ENCODE data around the gene HMX1.

HMX1 gene

DNA sequence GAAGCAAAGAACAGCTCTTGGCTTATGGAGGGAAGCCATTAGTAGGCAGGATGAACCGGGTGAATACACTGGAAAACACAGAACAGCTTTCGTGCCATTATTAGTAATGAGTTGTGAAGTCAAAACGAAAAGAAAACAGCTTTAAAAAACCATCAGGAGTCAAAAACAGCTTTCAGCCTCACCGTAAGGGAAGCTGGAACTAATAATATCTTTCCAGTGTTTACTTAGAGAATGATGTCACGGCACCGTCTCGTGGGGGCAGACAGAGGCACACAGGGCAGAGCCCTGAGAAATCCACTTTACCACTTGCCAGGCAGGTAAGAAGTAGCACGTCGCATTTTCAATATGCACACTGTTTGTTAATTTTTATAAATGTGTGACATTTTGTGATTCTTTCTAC, 37.9 kb upstream of the HMX1 start:
- no peak for DNase-seq

DNA sequence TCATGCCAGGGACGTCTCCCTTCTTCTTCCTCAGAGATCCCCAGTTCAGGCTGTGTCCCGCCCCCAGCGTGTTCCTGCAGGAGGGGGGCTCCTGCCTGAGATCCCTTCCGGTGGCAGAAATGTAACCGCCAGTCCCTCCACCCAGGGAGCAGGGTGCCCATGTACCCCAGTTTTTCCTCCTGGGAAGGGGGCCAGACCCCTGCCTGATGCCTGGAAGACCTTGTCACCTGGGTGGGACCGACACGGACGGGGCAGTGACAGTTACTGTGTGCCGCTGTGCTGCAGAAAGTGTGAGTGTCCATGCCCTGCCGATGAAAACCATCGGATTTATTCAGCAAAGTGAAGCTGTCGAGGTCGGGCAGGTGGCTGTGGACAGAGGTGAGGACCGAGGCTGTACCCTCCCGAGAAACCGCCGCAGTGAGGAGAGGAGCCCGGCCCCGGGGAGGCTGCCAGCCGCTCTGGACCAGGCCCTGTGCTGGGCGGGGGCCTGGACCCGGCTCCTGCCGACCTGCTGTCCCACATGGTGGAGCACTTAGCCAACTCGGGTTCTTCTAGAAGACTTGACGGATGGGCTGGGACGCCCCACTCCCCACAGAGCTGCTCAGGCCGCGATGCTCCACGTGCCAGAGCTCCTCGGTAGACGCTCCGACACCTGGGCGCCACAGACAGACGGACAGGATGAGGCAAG, 36.7 kb upstream of the HMX1 start:
- DNase-seq = no peak

DNA sequence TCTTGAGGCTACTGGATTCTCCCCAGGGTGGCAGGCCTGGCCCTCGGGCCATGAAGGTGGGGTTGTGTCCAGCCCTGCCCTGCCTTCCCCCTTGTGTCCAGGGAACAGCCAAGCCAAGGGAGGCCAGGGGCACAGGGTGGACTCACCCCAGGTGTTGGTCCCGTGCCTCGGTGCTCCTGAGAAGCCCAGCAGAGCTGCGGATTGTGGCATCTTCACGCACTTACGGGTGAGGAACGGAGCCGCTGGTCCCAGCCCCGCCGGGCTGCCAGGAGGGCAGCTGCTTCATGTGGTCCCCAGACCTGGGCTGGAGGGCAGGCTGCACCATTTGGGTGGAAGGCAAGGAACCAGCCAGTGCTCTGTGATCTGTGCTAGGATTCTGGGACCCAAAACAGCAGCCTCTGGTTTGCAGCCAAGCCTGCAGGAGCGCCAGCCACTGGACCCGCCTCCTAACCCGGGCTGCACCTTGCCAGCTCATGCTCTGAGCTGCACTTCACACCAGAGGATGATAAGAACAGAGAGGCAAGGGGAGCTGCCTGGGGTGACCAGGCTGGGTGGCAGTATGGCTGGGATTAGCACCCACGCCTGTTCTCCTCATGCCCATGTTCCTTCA, 36.1 kb upstream of the HMX1 start:
- DNase-seq = no peak

DNA sequence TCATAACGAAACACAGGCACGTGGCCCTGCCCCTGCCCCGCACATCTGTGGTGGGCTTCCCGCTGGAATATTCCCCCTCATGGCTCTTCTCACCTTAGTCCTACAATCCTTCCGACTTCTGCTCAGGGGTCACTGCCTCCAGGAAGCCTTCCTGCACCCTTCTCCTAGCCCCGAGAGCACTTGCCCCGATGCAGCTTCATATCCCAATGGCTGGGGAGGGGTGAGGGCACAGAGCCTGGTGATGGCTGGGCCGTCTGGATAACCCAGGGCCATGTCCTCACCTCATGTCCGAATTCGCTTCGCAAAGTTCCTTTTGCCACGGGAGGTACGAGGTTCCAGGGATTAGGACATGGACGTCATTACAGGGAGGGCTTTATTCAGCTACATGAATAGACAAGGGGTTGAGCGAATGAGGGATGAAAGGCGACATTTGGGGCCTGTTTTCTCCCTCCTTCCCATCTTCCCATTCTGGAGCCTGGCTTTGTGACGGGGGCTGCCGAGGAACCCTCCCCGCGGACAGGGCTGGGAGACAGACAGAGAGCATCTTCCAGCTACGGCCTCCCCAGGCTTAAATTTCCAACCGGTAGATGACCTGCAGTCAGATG, 35.5 kb upstream of the HMX1 start:
- DNase-seq = no peak

DNA sequence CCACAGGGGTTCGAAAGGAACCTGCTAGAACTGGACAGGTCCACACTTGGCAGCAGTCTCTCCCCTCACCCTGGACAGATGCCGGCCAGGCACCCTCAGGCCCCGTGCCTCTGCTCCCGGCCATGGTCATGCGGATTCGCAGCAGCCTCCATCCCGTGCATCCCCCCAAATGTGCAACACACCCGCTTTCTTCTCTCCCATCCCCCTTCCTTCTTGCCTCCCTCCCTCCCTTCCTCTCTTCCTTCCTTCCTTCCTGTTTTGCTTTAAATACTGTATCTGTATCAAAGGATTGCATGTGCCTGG, 35.0 kb upstream of the HMX1 start:
- no peak for DNase-seq

DNA sequence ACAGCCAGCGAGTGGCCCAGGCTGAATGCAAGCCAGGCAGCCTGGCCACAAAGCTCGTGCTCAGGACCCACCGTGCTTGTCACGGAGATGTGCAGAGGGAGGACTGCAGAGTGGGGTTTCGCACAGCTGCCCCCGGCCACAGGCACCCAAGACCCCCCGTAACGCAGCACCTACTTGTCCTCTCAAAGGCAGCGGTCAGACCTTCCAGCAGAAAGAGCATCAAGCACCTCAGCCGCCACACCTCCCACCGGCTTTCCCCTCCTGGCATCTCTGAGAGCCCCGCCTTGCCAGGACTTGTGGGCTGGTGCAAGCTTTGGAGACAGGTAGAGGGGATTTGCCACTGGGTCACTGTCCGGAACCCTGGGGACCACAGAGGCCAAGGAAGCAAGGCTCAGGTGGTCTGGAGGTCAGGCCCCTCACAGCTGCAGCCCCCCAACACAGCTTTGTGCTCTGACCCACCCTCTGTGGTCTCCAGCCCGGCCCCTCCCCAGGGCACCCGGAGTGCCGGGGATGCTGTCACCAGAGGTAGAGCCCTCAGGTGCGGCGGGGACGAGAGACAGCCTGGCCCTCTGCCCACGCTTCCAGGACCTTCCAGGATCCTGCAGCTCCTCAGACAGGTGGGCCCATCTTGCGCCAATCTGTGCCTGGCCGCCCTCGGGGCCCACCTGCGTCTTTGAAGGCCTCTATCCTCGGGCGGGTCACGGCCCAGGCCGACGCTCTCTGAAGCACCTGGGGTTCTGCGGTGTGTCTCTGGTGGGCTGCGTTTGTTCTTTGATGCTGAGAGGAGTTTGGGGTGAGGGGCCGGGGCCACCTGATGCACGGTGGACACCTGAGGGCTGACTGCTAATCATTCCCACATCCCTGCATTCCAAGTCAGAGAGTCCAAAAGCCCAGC, 34.4 kb upstream of the HMX1 start:
- DNase-seq = no peak

DNA sequence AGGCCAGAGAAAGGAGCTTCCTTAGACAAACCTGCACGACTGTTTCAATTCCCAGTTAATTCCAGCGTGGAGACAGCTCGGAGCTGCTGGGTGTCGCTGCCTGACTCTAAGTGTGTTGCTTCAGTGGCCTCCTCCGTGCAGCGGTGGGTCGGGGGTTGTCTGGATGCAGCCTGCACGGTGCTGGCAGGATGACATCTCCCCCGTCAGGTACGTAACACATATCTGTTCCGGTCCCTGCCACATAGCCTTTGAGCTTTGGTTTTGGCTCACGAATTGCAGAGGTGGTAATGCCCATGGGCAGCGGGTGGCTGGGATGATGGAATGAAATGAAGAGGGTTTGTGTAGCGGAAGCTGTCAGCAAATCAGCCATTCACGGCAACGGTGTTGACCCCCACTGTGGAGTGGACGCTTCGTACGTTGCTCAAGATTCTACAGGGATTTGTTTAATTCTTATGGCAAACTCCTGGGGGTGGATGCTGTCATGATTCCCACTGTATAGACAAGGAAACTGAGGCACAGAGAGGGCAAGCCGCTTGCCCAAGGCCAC, 33.7 kb upstream of the HMX1 start:
- no peak for DNase-seq

DNA sequence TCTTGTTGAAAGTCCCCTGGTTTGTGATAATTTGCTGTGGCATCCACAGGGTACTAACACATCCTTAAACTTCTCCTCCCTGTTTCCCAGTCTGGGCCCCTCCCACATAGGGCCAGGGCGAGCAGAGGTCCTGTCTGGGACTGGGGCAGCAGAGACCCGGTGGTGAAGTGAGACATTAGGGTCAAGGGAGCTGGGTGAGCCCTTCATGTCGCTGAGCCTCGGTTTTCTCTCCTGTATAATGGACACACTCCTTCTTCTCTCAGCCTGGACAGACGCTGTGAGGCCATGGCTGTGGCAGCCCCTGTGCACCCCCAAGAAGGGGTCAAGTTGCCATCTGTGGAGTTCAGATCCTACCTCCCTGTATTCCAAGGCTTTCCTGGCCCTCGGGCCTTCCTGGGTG, 33.0 kb upstream of the HMX1 start:
- DNase-seq = no peak

DNA sequence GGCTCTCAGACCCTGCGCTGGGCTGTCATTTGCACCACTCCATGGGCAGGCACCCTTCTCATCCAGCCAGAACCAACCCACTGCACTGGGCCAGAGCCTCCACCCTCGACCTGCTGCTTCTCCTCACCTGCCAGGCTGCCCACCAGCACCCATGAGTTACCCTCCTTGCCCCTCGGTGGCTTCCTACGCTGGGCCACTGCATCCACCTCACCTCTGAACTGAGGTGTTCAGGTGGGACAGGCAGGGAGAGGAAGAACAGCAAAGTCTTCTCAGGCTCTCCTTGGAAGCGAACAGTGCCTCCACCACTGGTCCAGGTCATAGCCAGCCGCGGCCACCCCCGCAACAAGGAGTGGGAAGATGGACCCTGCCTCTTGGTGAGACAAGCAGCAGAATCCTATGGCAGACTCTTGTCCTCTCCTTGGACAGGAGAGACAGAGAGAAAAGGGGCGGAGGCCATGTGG, 32.4 kb upstream of the HMX1 start:
- DNase-seq = no peak

DNA sequence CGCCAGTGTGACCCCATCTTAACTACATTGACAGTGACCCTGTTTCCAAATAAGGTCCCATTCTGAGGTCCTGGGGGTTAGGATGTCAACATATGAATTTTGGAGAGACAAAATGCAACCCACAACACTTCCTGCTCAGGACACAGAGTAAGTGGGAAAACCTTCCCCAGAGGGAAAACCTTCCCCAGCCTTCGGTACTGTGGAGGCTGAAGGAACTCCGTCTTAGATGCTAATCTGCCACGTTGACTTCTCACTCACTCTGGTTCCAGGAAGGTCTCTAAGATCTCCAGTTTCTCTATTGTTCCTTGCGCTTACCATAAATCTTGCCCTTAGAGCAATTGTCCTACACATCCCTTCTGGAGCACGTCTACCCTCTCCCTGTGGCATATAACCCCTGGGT, 29.7 kb upstream of the HMX1 start:
- no peak for DNase-seq

DNA sequence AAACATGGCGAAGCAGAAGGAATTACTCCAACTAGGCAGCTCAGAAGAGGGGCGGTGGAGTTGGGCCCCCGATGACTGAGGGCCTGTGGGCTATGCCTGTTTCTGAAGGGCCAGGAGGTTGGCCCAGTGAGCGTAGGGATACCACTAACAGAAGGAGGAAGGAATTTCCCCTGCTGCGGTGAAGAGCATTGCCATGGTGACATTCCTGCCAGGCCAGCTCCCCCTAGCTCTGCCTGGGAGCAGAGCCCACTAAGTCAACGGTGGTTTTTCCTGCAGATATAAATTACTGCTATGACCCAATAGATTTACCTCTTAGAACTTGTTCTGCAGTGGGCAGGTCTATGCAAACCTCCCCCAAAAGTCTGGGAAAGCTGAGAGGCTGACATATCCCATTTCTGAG, 28.9 kb upstream of the HMX1 start:
- DNase-seq = no peak

DNA sequence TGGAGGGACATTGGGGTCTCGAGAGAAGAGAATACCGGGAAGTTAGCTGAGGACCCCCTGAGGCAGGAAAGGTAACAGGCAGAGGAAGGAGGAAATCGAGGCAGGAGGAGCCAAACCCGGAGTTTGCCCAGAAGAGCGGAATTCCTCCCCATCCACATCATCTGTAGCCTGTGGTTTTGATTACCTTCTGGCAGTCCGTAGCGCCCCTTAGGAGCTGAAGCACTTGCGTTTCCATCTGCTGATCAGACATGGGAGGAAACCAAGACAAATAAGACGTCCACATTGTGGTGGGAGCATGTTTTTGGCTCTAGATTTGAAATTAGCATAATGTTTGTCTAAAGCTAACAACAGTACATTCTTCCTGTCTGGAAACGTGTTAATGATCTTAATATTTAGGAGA, 26.8 kb upstream of the HMX1 start:
- no peak for DNase-seq

DNA sequence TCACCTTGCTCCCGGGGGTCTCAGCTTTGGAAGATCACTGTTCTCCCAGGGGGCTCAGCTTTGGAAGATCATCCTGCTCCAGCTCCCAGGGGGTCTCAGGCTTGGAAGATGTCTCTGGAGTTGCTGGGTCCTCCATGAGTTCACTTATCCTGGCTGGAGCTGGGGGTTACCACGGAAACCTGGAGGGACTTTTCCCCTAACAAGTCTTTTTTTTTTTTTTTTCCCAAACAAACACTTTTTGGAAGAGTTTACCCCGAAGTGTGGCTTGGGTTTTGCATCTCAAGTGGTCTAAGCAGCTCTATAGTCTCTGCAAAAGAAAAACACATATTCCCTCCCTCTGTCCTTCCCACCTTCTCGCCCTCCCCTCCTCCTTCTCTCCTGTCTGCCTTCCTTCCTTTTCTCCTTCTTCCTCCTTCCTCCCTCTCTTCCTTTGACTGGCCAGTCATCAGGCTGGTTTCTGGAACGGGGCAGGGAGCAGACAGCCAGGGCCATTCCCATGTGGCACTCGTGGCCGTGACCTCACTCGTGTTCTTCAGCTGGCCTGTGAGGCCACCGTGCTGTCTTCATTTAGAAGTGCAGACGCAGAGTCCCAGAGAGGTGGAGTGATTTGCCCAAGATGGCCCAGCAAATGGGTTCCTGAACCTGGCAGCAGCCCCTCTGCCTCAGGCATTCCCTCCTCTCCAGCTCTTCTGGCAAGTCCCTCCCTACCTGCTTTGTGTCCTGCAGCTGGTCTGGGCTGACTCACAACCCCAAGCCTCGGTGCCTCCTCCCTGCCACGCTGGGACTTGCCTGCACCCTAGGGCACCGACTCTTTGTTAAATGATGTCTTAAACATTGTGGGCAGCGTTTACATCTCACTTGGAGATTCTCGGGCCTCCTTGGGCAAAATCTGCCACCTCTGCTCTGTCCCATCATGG, 25.9 kb upstream of the HMX1 start:
- DNase-seq = no peak

DNA sequence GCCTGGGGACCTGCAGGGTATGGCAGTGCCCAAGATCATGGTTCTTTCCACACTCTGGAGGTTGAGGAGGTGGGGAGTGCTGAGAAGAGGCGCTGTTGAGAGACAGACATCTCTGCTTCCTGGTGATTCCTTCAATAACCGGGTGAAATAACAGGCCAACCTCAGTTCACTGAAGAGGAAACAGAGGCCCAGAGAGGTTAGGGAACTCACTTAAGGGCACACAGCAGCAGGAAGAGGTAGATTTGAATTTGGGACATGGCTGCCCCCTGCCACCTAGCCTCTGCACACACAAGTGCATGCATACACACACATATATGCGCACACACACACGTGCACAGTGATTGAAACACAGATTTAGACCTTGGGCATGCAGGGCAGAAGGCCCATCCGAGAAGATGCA, 24.9 kb upstream of the HMX1 start:
- no peak for DNase-seq

DNA sequence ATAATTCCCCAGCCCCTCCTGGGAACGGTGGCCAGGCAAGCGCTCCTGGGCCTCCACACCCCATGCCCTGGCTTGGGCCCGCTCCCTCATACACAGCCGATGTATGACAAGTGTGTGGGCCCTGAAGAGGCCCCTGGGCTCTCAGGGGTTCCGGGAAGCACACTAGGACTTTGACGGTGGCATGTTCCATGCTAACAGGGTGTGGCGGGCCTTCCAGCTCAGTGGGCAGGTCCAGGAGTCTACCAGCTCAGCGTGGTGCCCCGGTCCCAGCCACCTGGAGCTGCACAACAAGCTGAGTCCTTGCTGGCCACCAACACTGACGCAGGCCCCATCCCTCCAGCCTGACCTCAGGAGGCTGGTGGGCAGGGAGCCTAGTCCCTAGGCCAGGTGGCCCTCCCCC, 24.4 kb upstream of the HMX1 start:
- DNase-seq = no peak

DNA sequence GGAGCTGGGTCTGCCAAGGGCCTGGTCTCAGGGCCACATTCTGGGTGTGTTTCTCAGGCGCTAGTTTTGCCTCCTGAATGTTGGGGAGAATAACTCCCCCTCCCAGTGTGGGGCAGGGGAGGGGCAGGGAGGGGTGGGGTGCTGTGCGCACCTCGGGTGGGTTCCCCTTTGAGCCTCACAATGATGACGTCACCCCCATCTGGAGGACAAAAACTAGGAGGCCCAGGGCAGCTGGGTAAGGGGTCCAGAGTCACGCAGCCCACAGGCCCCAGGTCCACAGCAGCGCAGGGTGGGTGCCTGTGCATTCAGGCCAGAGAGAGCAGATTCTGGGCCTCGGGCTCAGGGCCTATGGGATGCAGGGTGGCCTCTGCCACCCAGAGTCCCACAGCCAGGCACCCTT, 23.7 kb upstream of the HMX1 start:
- no peak for DNase-seq

DNA sequence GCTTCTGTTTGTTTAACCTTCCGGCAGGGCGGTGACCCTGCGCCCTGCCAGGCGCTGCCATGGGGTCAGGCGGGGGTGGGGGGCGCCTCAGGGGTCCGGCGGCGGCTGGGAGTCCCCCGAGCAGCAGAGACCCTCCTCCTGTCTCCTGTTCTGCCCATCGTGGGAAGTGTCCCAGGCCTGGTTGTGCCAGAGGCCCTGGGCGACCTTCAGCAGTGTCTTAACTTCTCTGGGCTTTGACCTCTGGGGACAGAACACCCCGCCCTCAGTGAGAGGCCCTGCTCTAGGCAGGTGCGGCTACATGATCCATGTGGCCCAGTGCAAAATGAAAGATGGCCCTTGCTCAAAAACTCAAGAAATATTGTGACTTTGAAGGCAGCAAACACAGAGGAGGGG, 22.8 kb upstream of the HMX1 start:
- no peak for DNase-seq

DNA sequence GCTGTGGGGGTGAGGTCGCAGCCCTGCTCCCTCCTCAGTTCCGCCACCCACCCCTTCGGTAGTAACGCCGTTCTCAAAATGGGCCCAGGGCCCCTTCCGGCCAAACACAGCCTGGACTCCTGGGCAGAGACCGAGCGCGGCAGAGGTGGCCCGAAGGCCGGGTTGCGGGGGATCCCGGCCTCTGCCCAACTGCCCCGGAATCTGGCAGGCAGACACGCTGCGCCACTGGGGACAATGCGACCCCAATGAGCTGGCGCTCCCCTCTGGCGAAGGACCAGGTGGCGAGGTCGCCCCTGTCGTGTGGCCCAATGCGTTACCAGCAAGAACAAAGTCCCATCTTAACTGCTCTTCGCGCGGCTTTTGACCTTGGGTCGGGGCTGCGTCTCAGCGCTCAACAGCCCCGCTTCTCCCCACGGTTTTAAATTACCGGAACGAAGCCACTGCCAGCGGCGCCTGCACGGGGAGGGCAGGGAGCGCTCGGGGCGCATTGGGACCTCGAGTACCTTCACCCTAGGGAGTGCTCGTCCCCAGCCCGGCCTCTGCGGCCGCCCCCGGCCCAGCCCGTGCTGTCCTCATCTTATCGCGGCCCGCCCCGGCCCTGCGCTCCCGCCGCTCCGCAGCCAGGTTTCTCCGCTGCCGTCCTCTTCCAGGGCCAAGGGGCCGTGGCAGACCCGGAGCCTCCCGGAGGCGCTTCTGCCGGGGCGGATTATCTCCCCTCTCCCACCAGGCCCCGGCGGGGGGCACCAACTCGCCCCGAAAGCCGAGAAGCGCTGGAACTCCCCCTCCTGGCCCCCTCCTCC, 22.2 kb upstream of the HMX1 start:
- DNase-seq = no peak

DNA sequence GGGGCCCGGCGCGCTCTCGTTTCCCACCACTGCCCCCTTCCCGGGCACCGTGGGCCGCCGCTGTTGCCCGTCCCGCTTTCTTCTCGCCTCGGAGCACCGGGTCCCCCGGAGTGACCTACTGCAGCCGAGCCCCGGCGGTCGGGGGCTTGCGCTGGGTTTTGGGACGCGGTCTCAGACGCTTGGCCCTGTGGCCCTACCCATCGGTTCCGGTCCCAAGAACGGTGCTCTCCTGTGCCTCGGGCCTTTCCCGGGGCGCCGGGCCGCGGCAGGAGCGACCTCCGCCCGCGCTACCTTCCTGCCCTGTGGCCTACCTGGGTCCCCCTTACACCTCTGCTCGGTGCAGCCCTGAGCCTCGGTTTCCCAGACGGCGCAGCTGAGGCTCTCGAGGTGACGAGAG, 21.6 kb upstream of the HMX1 start:
- no peak for DNase-seq

DNA sequence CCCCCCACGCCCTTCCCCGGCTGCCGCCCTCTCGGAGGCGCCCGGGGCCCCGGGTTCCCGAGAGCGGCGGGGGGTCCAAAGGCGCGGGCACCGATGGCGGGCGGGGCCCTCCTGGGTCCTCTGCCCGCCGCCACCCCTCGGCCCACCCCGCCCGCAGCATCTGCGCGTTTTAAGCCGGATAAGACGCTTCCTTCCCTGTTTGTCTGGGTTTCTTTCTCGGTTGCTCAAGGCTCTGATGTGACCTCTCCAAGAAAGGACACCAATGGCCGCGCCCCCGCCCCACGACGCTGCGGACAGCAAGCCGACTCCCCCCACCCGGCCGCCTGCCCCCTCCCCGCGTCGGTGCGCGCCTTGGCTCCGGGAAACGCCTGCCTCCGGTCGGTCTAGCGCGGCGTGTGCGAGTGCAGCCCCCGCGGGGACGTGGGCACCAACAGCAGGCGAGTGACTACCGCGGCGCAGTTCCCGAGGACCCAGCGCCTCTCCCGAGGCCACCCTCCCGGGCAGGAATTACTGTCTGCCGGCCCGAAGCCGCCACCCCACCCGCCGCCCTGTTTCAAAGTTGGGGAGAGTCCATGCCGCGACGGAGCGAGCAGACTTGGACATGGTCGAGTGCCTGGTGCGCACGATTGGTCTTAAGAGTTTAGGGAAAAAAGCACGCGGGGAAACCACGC, 21.1 kb upstream of the HMX1 start:
- DNase-seq = no peak

Data from NCI-H146 (cell line).